DMS53 treated with DMSO at 0.1 percent for 48 hours (cell line): ENCODE results near the gene BAIAP2.
"Not testable (repeated sequence)": the region's sequence is repeated elsewhere in the genome, so short reads cannot be mapped to it uniquely, and the experiment has no call there.

Experiments
- DNase-seq: peaks from one replicate; lab custom pipeline; 2025; ENCODE audit not compliant: unreplicated experiment; lab: John Stamatoyannopoulos, UW

BAIAP2 gene

GRCh38 chr17:81000631-81001357 is 34.2 kb upstream of the BAIAP2 start:
- no peak for DNase-seq

GRCh38 chr17:81002013-81002384 is 33.0 kb upstream of the BAIAP2 start:
- DNase-seq = no peak

- peak; percentile 62 for DNase-seq
Observed at GRCh38 chr17:81002409-81003361, 32.3 kb upstream of the BAIAP2 start.

- no peak for DNase-seq
Observed at GRCh38 chr17:81003711-81004475, 31.1 kb upstream of the BAIAP2 start.

GRCh38 chr17:81006891-81007290 is 28.1 kb upstream of the BAIAP2 start:
- DNase-seq = no peak

GRCh38 chr17:81008140-81008539 is 26.8 kb upstream of the BAIAP2 start:
- DNase-seq = no peak

GRCh38 chr17:81009136-81009535 is 25.8 kb upstream of the BAIAP2 start:
- DNase-seq = no peak

- DNase-seq = no peak
Observed at GRCh38 chr17:81010935-81011334, 24.0 kb upstream of the BAIAP2 start.

GRCh38 chr17:81011951-81012350 is 23.0 kb upstream of the BAIAP2 start:
- DNase-seq = no peak

- no peak for DNase-seq
Observed at GRCh38 chr17:81012574-81013447, 22.1 kb upstream of the BAIAP2 start.

- no peak for DNase-seq
Observed at GRCh38 chr17:81013642-81014041, 21.3 kb upstream of the BAIAP2 start.

GRCh38 chr17:81015136-81015535 is 19.8 kb upstream of the BAIAP2 start:
- DNase-seq = no peak

- DNase-seq = no peak
Observed at GRCh38 chr17:81016575-81016974, 18.4 kb upstream of the BAIAP2 start.

- DNase-seq = not testable (repeated sequence)
Observed at GRCh38 chr17:81017330-81017729, 17.6 kb upstream of the BAIAP2 start.

- DNase-seq = peak; percentile 69
Observed at GRCh38 chr17:81018044-81018802, 16.7 kb upstream of the BAIAP2 start.

- DNase-seq = no peak
Observed at GRCh38 chr17:81019563-81020442, 15.1 kb upstream of the BAIAP2 start.

- no peak for DNase-seq
Observed at GRCh38 chr17:81020443-81020766, 14.5 kb upstream of the BAIAP2 start.

- no peak for DNase-seq
Observed at GRCh38 chr17:81020767-81021497, 14.0 kb upstream of the BAIAP2 start.
